K562 (cell line): ENCODE measurements around the gene LRFN3. TPM values are rescaled to one million over a fixed set of nuclear protein-coding genes. Genes with fewer than 3 reads are reported as not detected.

Experiments used
- ATAC-seq: fragments of 200-7000 bp; cut with Tn5 transposase; 3 replicates; pipeline ENCODE4 v1.9.1; 2020; ENCODE audit warnings: moderate library complexity
- BruUV-seq: library from RNA; stranded (reverse); fragments of 400-500 nt; replicated peaks from 2 replicates; lab custom pipeline; 2021; lab: Mats Ljungman, UMichigan
- CTCF ChIA-PET: fragments of 300-600 bp; formaldehyde crosslinking; extraction: SDS; loops from one replicate; lab custom pipeline; 2021; ENCODE audit warnings: low intra/inter-chr PET ratio; lab: Yijun Ruan, JAX
- POLR2A ChIA-PET: fragments of 300-600, 350-650 bp; sonication (Branson Sonifier 250); formaldehyde crosslinking; extraction: SDS; loops from one replicate; lab custom pipeline; 2021; ENCODE audit warnings: antibody characterized with exemption, inconsistent platforms; lab: Yijun Ruan, JAX
- DNase-seq, 4 experiments: peaks; one replicate each; pipeline versions ENCODE4 v3.0.0 to v3.0.0-alpha.2; 2011 to 2018; ENCODE audit warnings: low spot score in 3 of 4, mixed read lengths in 3 of 4; ENCODE audit errors: extremely low read depth in 1 of 4
- FAIRE-seq: peaks from 2 replicates; lab custom pipeline; 2011; peaks lifted over from hg19 to GRCh38; lab: Jason Lieb, UNC
- H2AFZ ChIP-seq: 2 replicates; pipeline ENCODE4 v1.6.0; 2011; ENCODE audit warnings: low read depth, low read length, control low read depth, inconsistent platforms
- H3K27ac ChIP-seq: fragments of 200-600 bp; 3 replicates; pipeline ENCODE4 v1.8.0; 2011; ENCODE audit warnings: low read depth, mild to moderate bottlenecking, control low read depth, inconsistent platforms, low read length, moderate library complexity, mixed read lengths; ENCODE audit errors: extremely low read depth
- H3K27me3 ChIP-seq, 2 experiments: fragments of 300-600 bp in 1 of 2; 2 replicates in 1 of 2; 3 replicates in 1 of 2; pipeline versions ENCODE4 v1.6.0 to v1.8.0; 2011; ENCODE audit warnings: inconsistent platforms in 2 of 2, low read length in 2 of 2, mild to moderate bottlenecking in 1 of 2, mixed read lengths in 1 of 2, moderate library complexity in 1 of 2; ENCODE audit not compliant: control insufficient read depth in 2 of 2, insufficient read depth in 2 of 2
- H3K36me3 ChIP-seq: fragments of 300-600 bp; 3 replicates; pipeline ENCODE4 v1.8.0; 2011; ENCODE audit warnings: mild to moderate bottlenecking, low read length, inconsistent platforms; ENCODE audit not compliant: control insufficient read depth, insufficient read depth
- H3K4me1 ChIP-seq, 2 experiments: fragments of 200-600 bp in 1 of 2; replicated peaks in 1 of 2; 2 replicates in 1 of 2; 3 replicates in 1 of 2; pipeline versions ENCODE4 v1.5.1 to v1.8.0; 2011; ENCODE audit warnings: inconsistent platforms in 2 of 2, low read length in 2 of 2, mild to moderate bottlenecking in 1 of 2, mixed read lengths in 1 of 2, moderate library complexity in 1 of 2; ENCODE audit not compliant: control insufficient read depth in 2 of 2, insufficient read depth in 2 of 2
- H3K4me2 ChIP-seq: 2 replicates; pipeline ENCODE4 v1.6.1; 2011; ENCODE audit warnings: low read length, control low read depth, inconsistent platforms, mixed read lengths; ENCODE audit not compliant: insufficient read depth
- H3K4me3 ChIP-seq: fragments of 200-600 bp; sonication (generic), shearing (Covaris generic); 2 replicates; pipeline ENCODE4 v1.5.1; 2016; ENCODE audit warnings: control low read depth, inconsistent platforms
- H3K79me2 ChIP-seq: fragments of 200-600 bp; 3 replicates; pipeline ENCODE4 v1.8.0; 2011; ENCODE audit warnings: low read length, inconsistent platforms; ENCODE audit not compliant: control insufficient read depth, insufficient read depth
- H3K9ac ChIP-seq, 2 experiments: 2 replicates each; pipeline versions ENCODE4 v1.6.0 to v1.6.1; 2011; ENCODE audit warnings: low read depth in 2 of 2, low read length in 2 of 2, control low read depth in 1 of 2, inconsistent platforms in 1 of 2, mild to moderate bottlenecking in 1 of 2, mixed read lengths in 1 of 2; ENCODE audit not compliant: insufficient read depth in 1 of 2
- H3K9me1 ChIP-seq: one replicate; pipeline ENCODE4 v1.6.0; 2011; ENCODE audit warnings: inconsistent platforms, mild to moderate bottlenecking, low read length, moderate library complexity; ENCODE audit not compliant: control insufficient read depth, insufficient read depth
- H3K9me3 ChIP-seq: replicated peaks from 2 replicates; pipeline ENCODE4 v1.5.1; 2011; ENCODE audit warnings: low read depth, low read length, inconsistent platforms; ENCODE audit not compliant: control insufficient read depth, insufficient read depth
- H4K20me1 ChIP-seq: replicated peaks from 2 replicates; pipeline ENCODE4 v1.6.1; 2011; ENCODE audit warnings: low read length, inconsistent platforms, mixed read lengths; ENCODE audit not compliant: control insufficient read depth, insufficient read depth
- BCOR ChIP-seq: fragments of 450-650 bp; IDR thresholded peaks from 2 replicates; pipeline ENCODE4 v1.6.1; 2016
- JUND ChIP-seq, 2 experiments: IDR thresholded peaks; 2 replicates in 1 of 2; 3 replicates in 1 of 2; pipeline ENCODE4 v1.6.1; 2011; ENCODE audit warnings: borderline replicate concordance in 2 of 2, low read depth in 2 of 2, low read length in 2 of 2, improper control_type of control experiment in 1 of 2, missing biosample characterization in 1 of 2, missing genetic modification characterization in 1 of 2, missing genetic modification reagents in 1 of 2
- MYNN ChIP-seq, 2 experiments: sonication (generic); formaldehyde crosslinking in 1 of 2; IDR thresholded peaks; 2 replicates each; pipeline versions ENCODE4 v1.5.0 to v1.6.1; 2016 to 2020; ENCODE audit warnings: antibody characterized with exemption in 1 of 2, missing genetic modification reagents in 1 of 2
- RBM25 ChIP-seq: fragments of 200-400 bp; formaldehyde crosslinking; IDR thresholded peaks from 2 replicates; pipeline ENCODE4 v1.6.1; 2018; ENCODE audit warnings: low read length, low read depth, moderate library complexity; ENCODE audit not compliant: severe bottlenecking
- SFPQ ChIP-seq: fragments of 200-400 bp; formaldehyde crosslinking; IDR thresholded peaks from 2 replicates; pipeline ENCODE4 v1.6.1; 2017; ENCODE audit warnings: mild to moderate bottlenecking, low read depth, low read length, moderate library complexity
- ZNF431 ChIP-seq: sonication (generic); formaldehyde crosslinking; IDR thresholded peaks from 2 replicates; pipeline ENCODE4 v1.8.0; 2022; ENCODE audit warnings: mild to moderate bottlenecking, missing genetic modification reagents
- WGBS: fragments of 100-300 bp; shearing (Covaris generic); methylation state at CpG from one replicate; pipeline ENCODE4 v1.1.6; 2016; ENCODE audit warnings: low coverage, mixed read lengths; ENCODE audit not compliant: insufficient coverage; ENCODE audit errors: missing lambda C conversion rate; 5-methylcytosine and 5-hydroxymethylcytosine counted together
- in situ Hi-C: fragments of 300-500 bp; cut with MboI; formaldehyde crosslinking; loops from 4 replicates; pipeline ENCODE4 v1.15.0; 2018; ENCODE audit warnings: inconsistent platforms, mixed read lengths
- intact Hi-C: fragments of 100-400 bp; cut with micrococcal nuclease; formaldehyde crosslinking; loops from 2 replicates; pipeline ENCODE4 v1.14.2; 2022
- polyA plus RNA-seq, 8 experiments: library from polyadenylated mRNA; depleted of rRNA in 4 of 8; stranded (reverse) in 5 of 8; unstranded in 3 of 8; fragments of >200 nt; fragmentation: Nextera tagmentation in 2 of 8; fragmentation: Illumina TruSeq in 1 of 8; extraction: Ambion mirVana in 2 of 8; extraction: Trizol in 1 of 8; gene quantifications; 2 replicates each; pipeline versions ENCODE4 v1.2.1 to v1.2.3, GENCODE V29; 2011 to 2014; ENCODE audit warnings: inconsistent platforms in 1 of 8, missing spikeins in 1 of 8
- total RNA-seq, 7 experiments: library from RNA; depleted of rRNA in 6 of 7; stranded (reverse); fragments of >200 nt in 6 of 7; fragmentation: Illumina TruSeq in 2 of 7; extraction: Trizol in 2 of 7; gene quantifications; 2 replicates each; pipeline versions ENCODE4 v1.2.1 to v1.2.3, GENCODE V29; 2011 to 2021; ENCODE audit warnings: low replicate concordance in 1 of 7

LRFN3 gene
- total and polyA plus RNA-seq, 9 of the 15 experiments (the other 6 are each of a cell fraction or from before 2014, with no cell fraction given), result 0.03 to 0.12 (median 0.11) TPM; not detected in 6

- Histone ChIP-seq H3K36me3 (no peaks in the 10 kb centered on the region), H3K9me3 (no peaks in the 10 kb centered on the region), H3K4me3 (no peak overlapping the region), H3K9me1 (no peaks in the 10 kb centered on the region), H3K27ac (no peak overlapping the region), H3K9ac (no peak overlapping the region), H3K4me2 (no peak overlapping the region), H3K79me2 (no peaks in the 10 kb centered on the region), H3K4me1 (peaks cover 0 to 14% of the 10 kb centered on the region in 2 experiments; a peak in 2 of 5 replicates), H2AFZ (no peak overlapping the region), H4K20me1 (no peaks in the 10 kb centered on the region), H3K27me3 (peaks cover 30 to 39% of the 10 kb centered on the region in 2 experiments; a peak in 3 of 5 replicates)
- no peak for ATAC-seq
- ChIA-PET CTCF (no interaction called here), POLR2A (interaction anchor here (0.7 kb wide), 1 partner anchor 134 kb away, joined by 3 read pairs; no protein-coding TSS in a partner anchor)
- 5% methylated on average over 7 of the region's 7 CpGs for WGBS
- DNase-seq, result no peak
- intact Hi-C loops (no loop called here), in situ Hi-C loops (no loop called here)
- BruUV-seq, result no TSS peak
- FAIRE-seq, result no peak
- TF ChIP-seq ZNF431 (CRISPR knock-in tag), result no peak
- TF ChIP-seq JUND (IDR thresholded peaks at IDR 0.05; ENCODE audit: borderline replicate concordance, low read depth, low read length), result no peak
- no peak for TF ChIP-seq JUND (tag; IDR thresholded peaks at IDR 0.05; ENCODE audit: borderline replicate concordance, low read depth, low read length)
- TF ChIP-seq RBM25, result peak; percentile 57
- TF ChIP-seq BCOR, result 0 out of 2 replicates have a peak, but pooled peaks have one; percentile 32
- peak; percentile 96 for TF ChIP-seq MYNN (IDR thresholded peaks at IDR 0.05)
- TF ChIP-seq MYNN (CRISPR knock-in tag; IDR thresholded peaks at IDR 0.05), result no peak
- TF ChIP-seq SFPQ, result no peak
Measured at GRCh38 chr19:35960432-35960972, 24.3 kb downstream of the LRFN3 start.
